Aorta (tissue), 5 donors: ENCODE measurements around the gene KIF20A. TPM values are rescaled to one million over a fixed set of nuclear protein-coding genes. Genes with fewer than 3 reads are reported as not detected.
"Not testable (repeated sequence)": the region's sequence is repeated elsewhere in the genome, so short reads cannot be mapped to it uniquely, and the experiment has no call there.

ENCODE experiments used
- ATAC-seq: fragments of 200-7000 bp; cut with Tn5 transposase; one replicate; pipeline ENCODE4 v1.9.1; 2022; ENCODE audit warnings: moderate library complexity; ENCODE audit not compliant: low FRiP score
- DNase-seq, 2 donors: peaks; one replicate each; pipeline ENCODE4 v3.0.0-alpha.2; 2020
- H3K27ac ChIP-seq, 2 donors: one replicate each; pipeline ENCODE4 v1.5.1; 2013; ENCODE audit warnings: low read length in 2 of 2, mild to moderate bottlenecking in 2 of 2, moderate library complexity in 2 of 2, control low read depth in 1 of 2, inconsistent platforms in 1 of 2, low read depth in 1 of 2
- H3K27me3 ChIP-seq, 2 donors: one replicate each; pipeline ENCODE4 v1.6.1; 2013; ENCODE audit warnings: control low read depth in 1 of 2, low read length in 1 of 2, mild to moderate bottlenecking in 1 of 2, moderate library complexity in 1 of 2; ENCODE audit not compliant: insufficient read depth in 2 of 2, control insufficient read depth in 1 of 2
- H3K36me3 ChIP-seq, 2 donors: one replicate each; pipeline ENCODE4 v1.6.1; 2013; ENCODE audit warnings: control low read depth in 1 of 2, low read length in 1 of 2, mild to moderate bottlenecking in 1 of 2; ENCODE audit not compliant: insufficient read depth in 2 of 2, control insufficient read depth in 1 of 2
- H3K4me1 ChIP-seq, 2 donors: one replicate each; pipeline ENCODE4 v1.6.1; 2013; ENCODE audit warnings: low read length in 2 of 2, control low read depth in 1 of 2, mild to moderate bottlenecking in 1 of 2, moderate library complexity in 1 of 2; ENCODE audit not compliant: insufficient read depth in 2 of 2, control insufficient read depth in 1 of 2
- H3K4me3 ChIP-seq, 2 donors: one replicate each; pipeline ENCODE4 v1.5.1; 2013; ENCODE audit warnings: low read length in 2 of 2, control low read depth in 1 of 2, mild to moderate bottlenecking in 1 of 2
- H3K9me3 ChIP-seq: one replicate; pipeline ENCODE4 v1.6.1; 2013; ENCODE audit warnings: mild to moderate bottlenecking, low read length; ENCODE audit not compliant: control insufficient read depth
- WGBS, 2 donors: extraction: QIAGEN DNeasy Blood & Tissue Kit; methylation state at CpG; one replicate each; pipeline ENCODE4 v1.1.7; 2013; 5-methylcytosine and 5-hydroxymethylcytosine counted together
- intact Hi-C, 2 donors: fragments of 100-400 bp; cut with DNase I; formaldehyde crosslinking; loops; one replicate each; pipeline versions ENCODE4 v1.14.2 to v1.15.0; 2022
- polyA plus RNA-seq, 2 donors: library from polyadenylated mRNA; stranded (reverse); fragments of 200-250 nt; gene quantifications; one replicate each; pipeline ENCODE4 v1.2.3, GENCODE V29; 2013
- total RNA-seq, 2 donors: library from RNA; stranded (reverse); fragmentation: NEBNext Ultra II Directional; extraction: Animal tissue kit (Norgen Biotek cat#: 25700); gene quantifications; one replicate each; pipeline ENCODE4 v1.2.1, GENCODE V29; 2021
- donor health status: healthy with polysubstance abuse.
- donor health status: Bipolar disorder and iron deficiency.
- donor health status: DM: no; HTN: no; CAD: no.
- donor health status: DM: no; HTN: no; CAD: no.
- donor health status: DM: yes; HTN: yes; CAD: no.

Gene KIF20A
- total and polyA plus RNA-seq, 4 donors, result 0.10 to 1.9 (median 0.82) TPM

DNA sequence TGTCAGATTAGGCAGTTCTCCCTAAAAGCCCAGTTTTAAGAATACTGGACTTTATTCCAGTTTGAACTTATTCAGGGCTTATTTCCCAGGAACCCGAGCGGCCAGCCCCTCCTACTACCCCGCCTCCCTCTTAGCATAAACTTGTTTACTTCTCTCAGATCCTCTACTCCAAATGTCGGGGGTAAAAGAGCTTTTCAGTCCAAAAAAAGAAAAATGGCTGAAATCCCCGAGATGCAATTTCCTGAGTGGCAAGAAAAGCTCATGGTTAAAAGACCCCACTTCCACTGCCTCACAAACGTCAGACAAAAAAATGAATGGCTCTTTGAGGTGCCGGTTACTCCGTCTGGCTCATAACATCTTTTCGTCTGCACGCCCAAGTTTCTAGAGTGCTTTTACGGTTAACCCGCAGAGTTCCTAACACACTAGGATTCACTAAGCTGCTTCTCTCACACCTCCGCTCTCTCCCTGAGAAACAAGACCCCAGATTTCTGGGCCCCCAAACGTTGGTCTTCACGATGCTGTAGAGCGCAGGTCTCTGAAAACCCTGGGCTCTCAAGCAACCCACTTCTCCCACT lies 884 bp upstream of the KIF20A start:
- H3K4me1 ChIP-seq, result no peaks in the 10 kb centered on the region
- DNase-seq (peak in 1 of 2 donors; percentile 53), ATAC-seq (no peak)
- intact Hi-C loops, result no loop called here
- no peaks in the 10 kb centered on the region for H3K27me3 ChIP-seq
- peak overlapping the region; percentile 76 to 94 for H3K4me3 ChIP-seq
- peak overlapping the region in 1 of 2 donors; percentile 80 for H3K27ac ChIP-seq
- H3K9me3 ChIP-seq, result no peaks in the 10 kb centered on the region
- H3K36me3 ChIP-seq, result peaks cover 0 to 4% of the 10 kb centered on the region in 2 donors
- WGBS, 2 donors, result 0 to 1% methylated on average over 16 of the region's 16 CpGs

DNA sequence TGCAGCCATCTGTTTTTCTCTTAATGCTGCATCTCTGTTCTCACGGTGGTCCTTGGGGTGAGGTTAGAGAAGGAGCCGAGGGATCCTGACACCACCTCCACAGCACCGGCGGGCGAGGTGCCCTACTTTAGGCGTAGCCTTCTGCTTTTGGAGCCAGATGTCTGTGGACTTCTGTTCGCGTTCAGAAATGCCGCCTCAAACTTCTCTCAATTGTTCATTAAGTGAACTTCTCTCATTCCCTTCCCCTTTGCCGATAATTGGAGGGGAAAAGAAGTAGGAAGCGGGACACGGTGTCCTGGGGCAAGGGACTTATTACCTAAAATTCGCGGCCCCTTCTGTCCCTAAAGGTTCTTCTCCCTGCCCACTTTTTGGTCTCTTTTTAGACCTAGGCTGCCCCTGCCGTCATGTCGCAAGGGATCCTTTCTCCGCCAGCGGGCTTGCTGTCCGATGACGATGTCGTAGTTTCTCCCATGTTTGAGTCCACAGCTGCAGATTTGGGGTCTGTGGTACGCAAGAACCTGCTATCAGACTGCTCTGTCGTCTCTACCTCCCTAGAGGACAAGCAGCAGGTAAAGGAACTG lies 455 bp downstream of the KIF20A start:
- no peak overlapping the region for H3K27ac ChIP-seq
- WGBS, 2 donors, result 1% methylated on average over 23 of the region's 23 CpGs
- H3K4me3 ChIP-seq, result no peak overlapping the region
- no peaks in the 10 kb centered on the region for H3K9me3 ChIP-seq
- peaks cover 0 to 1% of the 10 kb centered on the region in 2 donors for H3K36me3 ChIP-seq
- intact Hi-C loops, result no loop called here
- H3K4me1 ChIP-seq, result no peaks in the 10 kb centered on the region
- ATAC-seq (no peak), DNase-seq (no peak)
- no peaks in the 10 kb centered on the region for H3K27me3 ChIP-seq

DNA sequence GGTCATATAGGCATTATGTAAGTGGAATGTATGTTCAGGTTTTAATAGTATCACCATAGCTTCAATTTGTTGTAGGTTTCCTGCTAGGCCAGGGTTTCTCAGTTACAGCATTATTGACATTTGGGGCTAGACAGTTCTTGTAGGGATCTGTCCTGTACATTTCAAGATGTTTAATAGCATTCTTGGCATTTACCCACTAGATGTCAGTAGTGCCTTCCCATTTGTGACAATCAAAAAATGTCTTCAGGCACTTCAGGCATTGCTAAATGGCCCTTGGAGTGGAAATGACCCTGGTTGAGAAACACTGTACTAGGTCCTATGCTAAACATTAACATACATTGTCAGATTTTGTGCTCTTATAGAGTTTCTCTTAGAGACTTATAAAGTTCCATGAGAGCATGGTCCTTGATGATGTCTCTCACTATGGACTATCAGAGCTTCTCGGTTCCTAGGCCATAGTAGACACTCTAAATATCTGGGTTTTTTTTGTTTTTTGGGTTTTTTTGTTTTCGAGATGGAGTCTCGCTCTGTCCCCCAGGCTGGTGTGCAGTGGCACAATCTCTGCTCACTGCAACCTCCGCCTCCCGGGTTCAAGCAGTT lies 1.4 kb downstream of the KIF20A start:
- H3K4me1 ChIP-seq, result no peaks in the 10 kb centered on the region
- H3K27me3 ChIP-seq, result no peaks in the 10 kb centered on the region
- intact Hi-C loops, result no loop called here
- no peaks in the 10 kb centered on the region for H3K9me3 ChIP-seq
- ATAC-seq, result no peak
- no peak overlapping the region for H3K4me3 ChIP-seq
- H3K36me3 ChIP-seq, result peaks cover under 1 to 2% of the 10 kb centered on the region in 2 donors
- 73 to 74% methylated on average over 5 of the region's 5 CpGs for WGBS, 2 donors
- no peak overlapping the region for H3K27ac ChIP-seq
- no peak for DNase-seq

DNA sequence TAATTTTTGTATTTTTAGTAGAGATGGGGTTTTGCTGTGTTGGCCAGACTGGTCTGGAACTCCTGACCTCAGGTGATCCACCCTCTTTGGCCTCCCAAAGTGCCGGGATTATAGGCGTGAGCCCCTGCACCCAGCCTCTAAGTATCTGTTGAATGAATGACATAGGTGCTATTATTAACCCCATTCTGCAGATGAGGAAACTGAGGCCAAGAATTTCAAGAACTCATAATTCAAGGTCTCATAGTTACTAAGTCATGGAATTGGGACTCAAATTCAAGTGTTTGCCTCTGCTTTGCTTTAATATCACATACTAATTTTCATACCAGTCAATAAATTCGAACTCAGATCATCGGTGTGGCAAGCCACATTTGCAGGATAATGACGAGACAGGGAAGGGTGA lies 1.9 kb downstream of the KIF20A start:
- intact Hi-C loops, result no loop called here
- Histone ChIP-seq H3K9me3 (no peaks in the 10 kb centered on the region), H3K4me3 (no peak overlapping the region), H3K36me3 (peaks cover 4% of the 10 kb centered on the region in 2 donors), H3K4me1 (no peaks in the 10 kb centered on the region), H3K27ac (no peak overlapping the region), H3K27me3 (no peaks in the 10 kb centered on the region)
- no peak for DNase-seq
- 91 to 92% methylated on average over 5 of the region's 5 CpGs for WGBS, 2 donors
- ATAC-seq, result no peak

DNA sequence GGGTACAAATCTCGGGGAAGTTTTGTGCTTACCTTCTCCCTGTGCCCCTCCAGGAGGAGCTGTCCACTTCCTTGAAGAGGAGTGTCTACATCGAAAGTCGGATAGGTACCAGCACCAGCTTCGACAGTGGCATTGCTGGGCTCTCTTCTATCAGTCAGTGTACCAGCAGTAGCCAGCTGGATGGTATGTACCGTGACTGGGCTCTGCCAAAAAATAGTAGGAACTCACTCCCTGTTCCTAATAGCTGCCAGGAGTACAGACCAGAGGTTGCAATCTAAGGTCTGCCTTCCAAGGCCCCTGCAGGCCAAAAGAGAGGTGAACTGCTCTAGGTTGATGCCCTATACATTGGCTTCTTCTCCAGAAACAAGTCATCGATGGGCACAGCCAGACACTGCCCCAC lies 3.9 kb downstream of the KIF20A start:
- H3K36me3 ChIP-seq, result peaks cover 4% of the 10 kb centered on the region in 2 donors
- ATAC-seq, result no peak

DNA sequence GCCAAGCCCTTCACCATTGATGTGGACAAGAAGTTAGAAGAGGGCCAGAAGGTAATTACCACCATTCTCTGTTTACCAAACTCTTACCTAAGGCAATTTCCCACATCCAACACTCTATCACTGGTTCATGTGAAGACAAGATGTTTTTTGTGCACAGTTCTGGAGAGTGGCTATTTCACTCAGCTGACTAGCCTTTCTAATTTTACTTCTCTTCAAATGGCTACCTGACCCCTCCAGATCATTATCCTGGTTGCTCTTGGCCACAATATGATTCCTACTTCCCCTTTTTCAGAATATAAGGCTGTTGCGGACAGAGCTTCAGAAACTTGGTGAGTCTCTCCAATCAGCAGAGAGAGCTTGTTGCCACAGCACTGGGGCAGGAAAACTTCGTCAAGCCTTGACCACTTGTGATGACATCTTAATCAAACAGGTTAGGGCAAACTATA lies 7.1 kb downstream of the KIF20A start:
- H3K9me3 ChIP-seq, result no peaks in the 10 kb centered on the region
- no peak overlapping the region for H3K4me3 ChIP-seq
- ATAC-seq, result no peak
- no peak for DNase-seq
- no peaks in the 10 kb centered on the region for H3K27me3 ChIP-seq
- H3K4me1 ChIP-seq, result no peaks in the 10 kb centered on the region
- H3K36me3 ChIP-seq, result peaks cover 11% of the 10 kb centered on the region in 2 donors
- 84 to 87% methylated on average over 2 of the region's 2 CpGs for WGBS, 2 donors
- no peak overlapping the region for H3K27ac ChIP-seq
- intact Hi-C loops, result no loop called here

More for the DNA sequence above, 3.9 kb downstream of the KIF20A start:
- Histone ChIP-seq H3K4me3 (no peak overlapping the region), H3K9me3 (no peaks in the 10 kb centered on the region), H3K27me3 (no peaks in the 10 kb centered on the region), H3K27ac (no peak overlapping the region), H3K4me1 (no peaks in the 10 kb centered on the region)
- WGBS, 2 donors, result 85 to 86% methylated on average over 6 of the region's 6 CpGs
- no peak for DNase-seq
- intact Hi-C loops, result no loop called here

DNA sequence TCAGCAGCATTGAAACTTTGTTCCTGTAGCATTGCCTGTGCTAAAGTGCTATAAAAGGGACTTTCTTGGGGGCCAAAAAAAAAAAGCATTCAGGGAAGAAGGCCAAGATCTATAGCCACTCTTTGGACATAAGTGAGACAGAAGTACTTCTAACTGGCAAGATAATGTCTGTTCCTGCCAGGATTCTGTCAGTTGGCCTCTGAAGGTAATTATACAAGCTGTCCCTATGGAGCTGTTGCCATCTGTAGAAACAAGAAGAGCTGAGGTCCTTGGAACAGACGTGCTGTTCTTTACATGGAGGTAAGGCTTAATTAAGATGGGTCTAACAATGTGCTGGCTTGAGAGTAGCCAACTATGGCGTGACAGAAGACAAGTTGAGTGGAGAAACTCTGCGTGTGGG lies 9.7 kb downstream of the KIF20A start:
- ATAC-seq (no peak), DNase-seq (no peak)
- 77 to 80% methylated on average over 3 of the region's 3 CpGs for WGBS, 2 donors
- no peaks in the 10 kb centered on the region for H3K9me3 ChIP-seq
- H3K4me1 ChIP-seq, result no peaks in the 10 kb centered on the region
- H3K4me3 ChIP-seq, result no peak overlapping the region
- peaks cover 15 to 16% of the 10 kb centered on the region in 2 donors for H3K36me3 ChIP-seq
- intact Hi-C loops, result no loop called here
- no peak overlapping the region for H3K27ac ChIP-seq
- no peaks in the 10 kb centered on the region for H3K27me3 ChIP-seq

DNA sequence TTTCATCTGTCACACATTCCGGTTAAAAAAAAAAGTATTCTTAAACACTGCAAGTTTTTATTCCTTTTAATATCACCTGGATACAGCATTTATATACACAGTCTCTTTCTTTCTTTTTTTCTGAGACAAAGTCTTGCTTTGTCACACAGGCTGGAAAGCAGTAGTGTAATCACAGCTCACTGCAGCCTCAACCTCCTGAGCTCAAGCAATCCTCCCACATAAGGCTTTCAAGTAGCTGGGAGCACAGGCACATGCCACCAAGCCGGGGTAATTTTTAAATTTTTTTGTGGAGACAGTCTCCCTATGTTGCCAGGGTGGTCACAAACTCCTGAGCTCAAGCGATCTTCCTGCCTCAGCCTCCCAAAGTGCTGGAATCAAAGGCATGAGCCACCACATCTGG lies 13.9 kb downstream of the KIF20A start:
- WGBS, 2 donors, result 74 to 79% methylated on average over 3 of the region's 3 CpGs
- H3K4me1 ChIP-seq, result no peaks in the 10 kb centered on the region
- ATAC-seq (no peak), DNase-seq (no peak)
- no peaks in the 10 kb centered on the region for H3K27me3 ChIP-seq
- no peaks in the 10 kb centered on the region for H3K9me3 ChIP-seq
- no peak overlapping the region for H3K27ac ChIP-seq
- intact Hi-C loops, result no loop called here
- peaks cover 12 to 14% of the 10 kb centered on the region in 2 donors for H3K36me3 ChIP-seq
- no peak overlapping the region for H3K4me3 ChIP-seq

DNA sequence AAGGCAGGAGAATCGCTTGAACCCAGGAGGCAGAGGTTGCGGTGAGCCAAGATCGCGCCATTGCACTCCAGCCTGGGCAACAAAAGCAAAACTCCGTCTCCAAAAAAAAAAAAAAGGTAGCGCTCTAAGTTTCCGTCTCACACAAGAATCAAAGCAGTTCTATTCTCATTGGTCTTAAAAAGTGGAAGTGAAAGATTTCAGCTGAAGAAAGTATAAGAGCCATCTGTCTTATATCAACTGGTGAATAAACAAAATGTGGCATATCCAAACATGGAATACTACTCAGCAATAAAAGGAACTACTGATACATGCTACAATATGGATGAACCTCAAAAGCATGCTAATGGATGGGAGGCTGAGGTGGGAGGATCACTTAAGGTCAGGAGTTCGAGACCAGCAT lies 14.9 kb downstream of the KIF20A start:
- H3K4me3 ChIP-seq, ATAC-seq, DNase-seq, H3K27ac ChIP-seq, H3K27me3 ChIP-seq, H3K4me1 ChIP-seq, intact Hi-C loops, H3K9me3 ChIP-seq: not testable (repeated sequence)
- WGBS, 2 donors, result 86 to 88% methylated on average over 5 to 8 of the region's 8 CpGs
- H3K36me3 ChIP-seq, result peaks cover 7 to 13% of the 10 kb centered on the region in 2 donors
